Measurements from ENCODE around the gene MYOG. TPM values are rescaled to one million over a fixed set of nuclear protein-coding genes. Genes with fewer than 3 reads are reported as not detected.

MYOG gene
- total RNA-seq, 4 donors from 2014 or later, result not detected

DNA sequence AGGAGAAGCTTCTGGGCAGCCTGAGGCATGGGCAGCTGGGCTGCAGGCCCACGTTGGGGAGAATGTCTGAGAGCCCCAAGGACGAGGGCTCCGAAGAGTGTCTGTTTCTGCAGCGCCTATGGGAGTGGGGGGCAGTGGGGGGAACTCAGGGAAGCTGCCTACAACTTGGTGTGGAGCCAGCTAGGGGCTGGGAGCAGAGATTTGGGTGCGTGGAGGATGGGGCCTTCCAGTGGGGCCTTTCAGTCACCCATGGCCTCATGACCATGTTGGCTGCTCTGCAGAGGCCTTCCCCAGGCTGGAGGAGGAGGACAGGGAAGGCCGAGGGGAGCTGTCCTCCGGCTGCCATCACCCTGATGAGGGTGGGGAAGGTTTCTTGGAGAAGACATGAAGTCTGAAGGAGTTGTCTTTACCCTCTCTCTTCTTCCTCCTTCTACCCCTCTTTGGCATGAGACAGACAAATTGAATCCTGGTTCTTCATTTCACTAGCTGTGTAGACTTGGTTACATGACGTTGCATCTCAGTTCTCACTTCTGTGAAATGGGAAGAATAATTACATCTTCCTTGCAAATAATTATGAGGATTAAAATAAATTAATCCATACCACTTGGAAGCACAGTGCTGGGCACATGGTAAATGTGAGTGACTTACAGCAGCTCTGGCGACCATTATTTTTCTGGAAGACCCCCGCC, 51.2 kb downstream of the MYOG start:
- Histone ChIP-seq H3K36me3 (no peaks in the 10 kb centered on the region), H3K4me1 (peaks cover 0 to 9% (median 1%) of the 10 kb centered on the region in 4 donors), H3K4me3 (no peak overlapping the region), H3K27me3 (no peaks in the 10 kb centered on the region), H3K9me3 (no peaks in the 10 kb centered on the region), H3K27ac (no peak overlapping the region)
- intact Hi-C loops (cut with DNase I; ENCODE audit: low total_unique reads), result no loop called here
- in situ Hi-C loops (cut with MboI; ENCODE audit: low pct_ligation_motif_present in 1 of 4, low pct_unique_long_range_greater_than_20kb in 1 of 4, low sequenced_read_pairs in 3 of 4), result loop anchor here in 3 of 4 donors (10.0 kb wide), 2 partner anchors 180 to 190 kb away; partner anchors contain the start of gene CHIT1 (in 1 of the 3)
- no peak for DNase-seq
- 61 to 91% methylated on average over 4 to 10 of the region's 10 CpGs for WGBS, 2 donors (ENCODE audit: low coverage in 1 of 2)
- TF ChIP-seq POLR2A (IDR thresholded peaks at IDR 0.05) (no peak), EP300 (IDR thresholded peaks at IDR 0.05; ENCODE audit: low read depth) (no peak)

- in situ Hi-C loops (cut with MboI; ENCODE audit: low pct_ligation_motif_present in 1 of 4, low pct_unique_long_range_greater_than_20kb in 1 of 4, low sequenced_read_pairs in 3 of 4) (loop anchor here in 3 of 4 donors (10.0 kb wide), 2 partner anchors 181 to 191 kb away; partner anchors contain the start of gene CHIT1 (in 1 of the 3)), intact Hi-C loops (cut with DNase I; ENCODE audit: low total_unique reads) (no loop called here)
- TF ChIP-seq EP300 (IDR thresholded peaks at IDR 0.05; ENCODE audit: low read depth), result no peak
- no peak for TF ChIP-seq CTCF (IDR thresholded peaks at IDR 0.05)
- TF ChIP-seq POLR2A (IDR thresholded peaks at IDR 0.05), result no peak
- no peak for TF ChIP-seq POLR2AphosphoS5 (IDR thresholded peaks at IDR 0.05)
- no peaks in the 10 kb centered on the region for H3K36me3 ChIP-seq
- H3K4me1 ChIP-seq, result peaks cover 0 to 6% (median 3%) of the 10 kb centered on the region in 4 donors
- no peak for DNase-seq
- WGBS, 2 donors (ENCODE audit: low coverage in 1 of 2), result 86 to 100% methylated on average over 1 to 2 of the region's 2 CpGs
- no peak overlapping the region for H3K27ac ChIP-seq
- no peaks in the 10 kb centered on the region for H3K27me3 ChIP-seq
- H3K9me3 ChIP-seq, result no peaks in the 10 kb centered on the region
- no peak overlapping the region for H3K4me3 ChIP-seq
These were observed 51.9 kb downstream of the MYOG start for GRCh38 chr1:203033917-203034316.

DNA sequence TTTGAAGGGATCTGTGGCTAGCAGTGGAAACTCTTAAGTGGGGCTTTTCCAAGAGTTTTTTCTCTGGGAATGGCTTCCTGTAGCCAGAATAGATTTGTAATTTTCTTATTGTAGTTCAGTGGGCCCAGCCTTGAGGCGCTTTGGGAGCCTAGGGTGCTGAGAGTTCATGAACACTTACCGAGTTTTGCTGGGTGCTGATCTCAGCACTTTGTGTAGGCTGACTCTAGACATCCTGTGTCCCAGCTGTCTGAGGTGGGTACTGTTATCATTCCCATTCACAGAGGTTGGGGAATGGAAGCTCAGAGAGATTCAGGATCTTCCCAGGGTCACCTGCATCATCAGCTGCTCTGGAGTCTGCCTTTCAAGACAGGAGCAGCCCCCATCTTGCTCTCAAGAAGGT, 52.5 kb downstream of the MYOG start:
- TF ChIP-seq CTCF (IDR thresholded peaks at IDR 0.05) (no peak), EP300 (IDR thresholded peaks at IDR 0.05; ENCODE audit: low read depth) (no peak), POLR2A (IDR thresholded peaks at IDR 0.05) (no peak), POLR2AphosphoS5 (IDR thresholded peaks at IDR 0.05) (no peak)
- Histone ChIP-seq H3K4me3 (no peak overlapping the region), H3K27me3 (no peaks in the 10 kb centered on the region), H3K36me3 (no peaks in the 10 kb centered on the region), H3K27ac (no peak overlapping the region), H3K4me1 (peaks cover 0 to 3% (median 0%) of the 10 kb centered on the region in 4 donors), H3K9me3 (no peaks in the 10 kb centered on the region)
- 91% methylated on average over 2 of the region's 2 CpGs; no CpG with 5 or more reads in 1 of the 2 donors for WGBS, 2 donors (ENCODE audit: low coverage in 1 of 2)
- in situ Hi-C loops (cut with MboI; ENCODE audit: low pct_ligation_motif_present in 1 of 4, low pct_unique_long_range_greater_than_20kb in 1 of 4, low sequenced_read_pairs in 3 of 4), result loop anchor here in 3 of 4 donors (10.0 kb wide), 2 partner anchors 182 to 192 kb away; partner anchors contain the start of gene CHIT1 (in 1 of the 3)
- intact Hi-C loops (cut with DNase I; ENCODE audit: low total_unique reads), result no loop called here
- no peak for DNase-seq

Other genes with a start within 250 kb of the MYOG start
- gene RABIF, start 196.9 kb downstream of the MYOG start, total RNA-seq, result 10 to 100 TPM in 1 of 4 donors, 1 to 10 TPM in 2, under 1 TPM in 1; 0.75 to 10.9 (median 4.9) TPM
- 10 to 100 TPM; 10.5 to 26.6 (median 19.4) TPM for gene KLHL12, start 158.8 kb downstream of the MYOG start, total RNA-seq
- gene ADIPOR1, start 127.7 kb downstream of the MYOG start, total RNA-seq, result 100 to 1,000 TPM in 1 of 4 donors, 10 to 100 TPM in 3; 19.1 to 103 (median 60.6) TPM
- gene CYB5R1, start 118.8 kb downstream of the MYOG start, total RNA-seq, result 10 to 100 TPM in 3 of 4 donors, 1 to 10 TPM in 1; 2.2 to 35.9 (median 26.7) TPM
- gene TMEM183A, start 78.6 kb downstream of the MYOG start, total RNA-seq, result 100 to 1,000 TPM; 104 to 253 (median 111) TPM
- 1 to 10 TPM in 1 of 4 donors, under 1 TPM in 2, not detected in 1; 0.41 to 1.1 (median 0.48) TPM for gene PPFIA4, start 59.5 kb downstream of the MYOG start, total RNA-seq
- 1 to 10 TPM in 2 of 4 donors, not detected in 2; 1.3 to 5.6 TPM for gene ADORA1, start 41.7 kb upstream of the MYOG start, total RNA-seq
- not detected for gene MYBPH, start 89.8 kb upstream of the MYOG start, total RNA-seq
- 10 to 100 TPM in 1 of 4 donors, 1 to 10 TPM in 1, not detected in 2; 2.9 to 23.2 TPM for gene CHI3L1, start 100.7 kb upstream of the MYOG start, total RNA-seq
- under 1 TPM in 1 of 4 donors, not detected in 3; 0.79 TPM for gene CHIT1, start 143.7 kb upstream of the MYOG start, total RNA-seq
- gene BTG2, start 219.5 kb upstream of the MYOG start, total RNA-seq, result 100 to 1,000 TPM in 3 of 4 donors, 10 to 100 TPM in 1; 98.9 to 144 (median 142) TPM

Measured in transverse colon (tissue), 4 donors.